Measurements from ENCODE around the gene BCL2L14. TPM values are rescaled to one million over a fixed set of nuclear protein-coding genes. Genes with fewer than 3 reads are reported as not detected.

Gene BCL2L14
- total RNA-seq, 1 experiment from 2014 or later: not detected

DNA sequence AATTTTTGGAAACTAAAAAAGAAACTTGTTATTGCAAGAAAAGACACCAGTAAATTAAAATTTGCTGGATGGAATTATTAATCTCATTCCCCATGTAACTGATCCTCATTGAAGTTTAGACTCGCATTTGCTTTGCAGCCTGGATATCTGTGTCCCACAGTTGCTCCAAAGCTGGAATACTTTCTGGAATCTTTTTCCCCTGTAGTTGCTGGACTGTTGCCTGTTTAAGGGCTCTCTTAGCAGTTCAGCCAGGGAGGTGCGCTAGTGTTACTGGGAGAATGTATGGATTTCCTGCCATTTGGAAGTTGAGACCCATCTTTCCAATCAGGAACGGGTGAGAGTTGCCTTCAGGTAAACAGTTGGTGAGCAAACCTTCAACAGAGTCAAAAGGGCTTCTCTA, 20.3 kb downstream of the BCL2L14 start:
- no peak for DNase-seq
- no peaks in the 10 kb centered on the region for H3F3A ChIP-seq (ENCODE audit: low read length, unreplicated experiment)
- H3K4me1 ChIP-seq (ENCODE audit: insufficient read depth, low read length): peaks cover 10% of the 10 kb centered on the region
- H3K4me2 ChIP-seq (ENCODE audit: low read length): no peak overlapping the region
- H2AFZ ChIP-seq (ENCODE audit: low read length): no peak overlapping the region
- H3K27ac ChIP-seq (ENCODE audit: low read length): no peak overlapping the region
- no peak overlapping the region for H3K4me3 ChIP-seq (ENCODE audit: low read length)
- H3K9ac ChIP-seq (ENCODE audit: low read length): no peak overlapping the region
- no peaks in the 10 kb centered on the region; the same call in 1 of the 2 replicates for H4K20me1 ChIP-seq (ENCODE audit: low read length)
- ChIA-PET CTCF (no interaction called here), POLR2A (ENCODE audit: unreplicated experiment) (no interaction called here)
- TF ChIP-seq EZH2phosphoT487 (IDR thresholded peaks at IDR 0.05; ENCODE audit: borderline replicate concordance, low read length): no peak
- TF ChIP-seq, protein P1, sequence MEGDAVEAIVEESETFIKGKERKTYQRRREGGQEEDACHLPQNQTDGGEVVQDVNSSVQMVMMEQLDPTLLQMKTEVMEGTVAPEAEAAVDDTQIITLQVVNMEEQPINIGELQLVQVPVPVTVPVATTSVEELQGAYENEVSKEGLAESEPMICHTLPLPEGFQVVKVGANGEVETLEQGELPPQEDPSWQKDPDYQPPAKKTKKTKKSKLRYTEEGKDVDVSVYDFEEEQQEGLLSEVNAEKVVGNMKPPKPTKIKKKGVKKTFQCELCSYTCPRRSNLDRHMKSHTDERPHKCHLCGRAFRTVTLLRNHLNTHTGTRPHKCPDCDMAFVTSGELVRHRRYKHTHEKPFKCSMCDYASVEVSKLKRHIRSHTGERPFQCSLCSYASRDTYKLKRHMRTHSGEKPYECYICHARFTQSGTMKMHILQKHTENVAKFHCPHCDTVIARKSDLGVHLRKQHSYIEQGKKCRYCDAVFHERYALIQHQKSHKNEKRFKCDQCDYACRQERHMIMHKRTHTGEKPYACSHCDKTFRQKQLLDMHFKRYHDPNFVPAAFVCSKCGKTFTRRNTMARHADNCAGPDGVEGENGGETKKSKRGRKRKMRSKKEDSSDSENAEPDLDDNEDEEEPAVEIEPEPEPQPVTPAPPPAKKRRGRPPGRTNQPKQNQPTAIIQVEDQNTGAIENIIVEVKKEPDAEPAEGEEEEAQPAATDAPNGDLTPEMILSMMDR (conservative IDR thresholded peaks at IDR 0.05; ENCODE audit: low read depth, low read length): no peak
- TF ChIP-seq EZH2 (IDR thresholded peaks at IDR 0.05; ENCODE audit: low read length, unreplicated experiment): no peak
- BruUV-seq (replicated peaks): no TSS peak
- H3K27me3 ChIP-seq (ENCODE audit: low read length): no peaks in the 10 kb centered on the region
- H3K79me2 ChIP-seq (ENCODE audit: low read length): no peaks in the 10 kb centered on the region
- no peak for ATAC-seq
- H3K36me3 ChIP-seq (ENCODE audit: low read depth, low read length): no peaks in the 10 kb centered on the region
- H3K9me2 ChIP-seq (replicated peaks; ENCODE audit: low read length): no peaks in the 10 kb centered on the region
- no peaks in the 10 kb centered on the region for H3K9me3 ChIP-seq (ENCODE audit: low read length)
- intact Hi-C loops (cut with micrococcal nuclease): no loop called here

DNA sequence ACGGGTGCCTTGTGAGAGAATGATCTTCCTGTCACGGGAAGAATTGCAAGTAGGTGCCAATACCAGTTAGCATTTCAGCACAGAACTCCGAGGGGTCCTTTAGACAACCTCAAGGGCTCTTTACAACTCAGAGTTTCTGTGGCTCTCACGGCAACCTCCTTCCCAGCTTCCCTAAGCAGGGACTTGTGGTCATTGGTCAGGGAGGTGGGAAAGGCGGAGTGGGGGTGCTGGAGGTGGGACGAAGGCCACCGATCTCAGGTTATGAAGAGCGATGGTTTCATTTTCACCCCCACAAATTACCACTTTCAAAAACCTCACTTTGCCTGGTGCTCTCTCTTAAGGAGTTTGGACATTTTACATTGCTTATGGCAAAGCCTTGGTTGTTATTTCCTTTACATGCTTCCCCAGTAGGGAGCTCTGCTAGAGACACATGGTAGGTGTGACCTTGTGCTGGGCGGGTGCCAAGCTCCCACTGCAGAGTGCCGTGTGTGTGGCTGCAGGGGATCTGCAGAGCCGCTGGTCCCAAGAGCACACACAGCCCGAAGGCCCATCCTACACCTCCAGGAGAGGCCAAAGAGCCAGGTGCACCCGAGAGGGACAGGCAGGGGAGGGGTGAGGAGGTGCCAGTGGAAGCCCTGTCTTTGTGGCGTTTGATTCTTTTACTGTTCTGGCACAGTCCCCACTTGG, 21.4 kb downstream of the BCL2L14 start:
- no peaks in the 10 kb centered on the region for H3K27me3 ChIP-seq (ENCODE audit: low read length)
- no peak overlapping the region for H3K9ac ChIP-seq (ENCODE audit: low read length)
- no peaks in the 10 kb centered on the region for H3K79me2 ChIP-seq (ENCODE audit: low read length)
- no peak for TF ChIP-seq EZH2phosphoT487 (IDR thresholded peaks at IDR 0.05; ENCODE audit: borderline replicate concordance, low read length)
- TF ChIP-seq, protein P1 (conservative IDR thresholded peaks at IDR 0.05; ENCODE audit: low read depth, low read length): no peak
- TF ChIP-seq EZH2 (IDR thresholded peaks at IDR 0.05; ENCODE audit: low read length, unreplicated experiment): no peak
- H3K9me3 ChIP-seq (ENCODE audit: low read length): no peaks in the 10 kb centered on the region
- DNase-seq (no peak), ATAC-seq (peak; percentile 43)
- CTCF ChIA-PET: no interaction called here
- H2AFZ ChIP-seq (ENCODE audit: low read length): peak overlapping the region; percentile 38; the same call in 1 of the 2 replicates
- POLR2A ChIA-PET (ENCODE audit: unreplicated experiment): no interaction called here
- H3K4me1 ChIP-seq (ENCODE audit: insufficient read depth, low read length): peaks cover 10% of the 10 kb centered on the region
- H3K27ac ChIP-seq (ENCODE audit: low read length): no peak overlapping the region
- intact Hi-C loops (cut with micrococcal nuclease): no loop called here
- no peaks in the 10 kb centered on the region for H3K36me3 ChIP-seq (ENCODE audit: low read depth, low read length)
- H3K4me3 ChIP-seq (ENCODE audit: low read length): no peak overlapping the region
- no peaks in the 10 kb centered on the region for H3K9me2 ChIP-seq (replicated peaks; ENCODE audit: low read length)
- H3F3A ChIP-seq (ENCODE audit: low read length, unreplicated experiment): no peaks in the 10 kb centered on the region
- H4K20me1 ChIP-seq (ENCODE audit: low read length): no peaks in the 10 kb centered on the region; the same call in 1 of the 2 replicates
- H3K4me2 ChIP-seq (ENCODE audit: low read length): peak overlapping the region; percentile 44
- no TSS peak for BruUV-seq (replicated peaks)

DNA sequence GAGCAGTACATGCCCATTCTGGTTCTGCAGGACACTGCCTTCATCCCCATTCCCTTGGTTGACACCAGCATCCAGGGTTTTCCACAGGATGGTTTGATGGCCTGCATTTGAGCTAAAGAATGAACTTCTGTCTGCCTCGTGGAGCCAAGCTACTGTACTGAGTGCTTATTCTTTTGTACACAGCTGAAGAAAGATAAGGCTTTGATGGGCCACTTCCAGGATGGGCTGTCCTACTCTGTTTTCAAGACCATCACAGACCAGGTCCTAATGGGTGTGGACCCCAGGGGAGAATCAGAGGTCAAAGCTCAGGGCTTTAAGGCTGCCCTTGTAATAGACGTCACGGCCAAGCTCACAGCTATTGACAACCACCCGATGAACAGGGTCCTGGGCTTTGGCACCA, 23.7 kb downstream of the BCL2L14 start:
- Histone ChIP-seq H3K27ac (ENCODE audit: low read length) (no peak overlapping the region), H3K4me3 (ENCODE audit: low read length) (no peak overlapping the region), H3K4me2 (ENCODE audit: low read length) (no peak overlapping the region), H3K9ac (ENCODE audit: low read length) (no peak overlapping the region), H3K79me2 (ENCODE audit: low read length) (no peaks in the 10 kb centered on the region), H3K9me2 (replicated peaks; ENCODE audit: low read length) (no peaks in the 10 kb centered on the region), H4K20me1 (ENCODE audit: low read length) (no peaks in the 10 kb centered on the region; the same call in 1 of the 2 replicates), H2AFZ (ENCODE audit: low read length) (no peak overlapping the region), H3K9me3 (ENCODE audit: low read length) (no peaks in the 10 kb centered on the region), H3K36me3 (ENCODE audit: low read depth, low read length) (no peaks in the 10 kb centered on the region), H3K27me3 (ENCODE audit: low read length) (no peaks in the 10 kb centered on the region), H3K4me1 (ENCODE audit: insufficient read depth, low read length) (peaks cover 10% of the 10 kb centered on the region), H3F3A (ENCODE audit: low read length, unreplicated experiment) (no peaks in the 10 kb centered on the region)
- DNase-seq (no peak), ATAC-seq (no peak)
- ChIA-PET POLR2A (ENCODE audit: unreplicated experiment) (no interaction called here), CTCF (no interaction called here)
- BruUV-seq (replicated peaks): no TSS peak
- no peak for TF ChIP-seq EZH2phosphoT487 (IDR thresholded peaks at IDR 0.05; ENCODE audit: borderline replicate concordance, low read length)
- TF ChIP-seq, protein P1 (conservative IDR thresholded peaks at IDR 0.05; ENCODE audit: low read depth, low read length): no peak
- no peak for TF ChIP-seq EZH2 (IDR thresholded peaks at IDR 0.05; ENCODE audit: low read length, unreplicated experiment)
- intact Hi-C loops (cut with micrococcal nuclease): no loop called here
